Ascending aorta (tissue), 2 donors: Measurements from ENCODE around the gene MSH5. TPM values are rescaled to one million over a fixed set of nuclear protein-coding genes. Genes with fewer than 3 reads are reported as not detected.
A peak's percentile ranks its signal among the peaks of the same experiment; 100 is the strongest.

Experiments
- DNase-seq, 2 donors: peaks; one replicate each; pipeline ENCODE4 v3.0.0-alpha.2; 2019; ENCODE audit warnings: low spot score in 2 of 2
- H3K27ac ChIP-seq, 2 donors: fragments of 200-600 bp; sonication (generic); one replicate each; pipeline ENCODE4 v1.5.1; 2016 to 2017; ENCODE audit warnings: mild to moderate bottlenecking in 1 of 2
- H3K27me3 ChIP-seq: fragments of 200-600 bp; sonication (generic); one replicate; pipeline ENCODE4 v1.5.1; 2017
- H3K36me3 ChIP-seq, 2 donors: fragments of 200-600 bp; sonication (generic); one replicate each; pipeline ENCODE4 v1.5.1; 2016
- H3K4me1 ChIP-seq, 2 donors: fragments of 200-600 bp; sonication (generic); one replicate each; pipeline ENCODE4 v1.5.1; 2016 to 2017; ENCODE audit warnings: mild to moderate bottlenecking in 1 of 2
- H3K4me3 ChIP-seq, 2 donors: fragments of 200-600 bp; sonication (generic); one replicate each; pipeline ENCODE4 v1.5.1; 2016 to 2017; ENCODE audit warnings: mild to moderate bottlenecking in 1 of 2
- H3K9me3 ChIP-seq, 2 donors: fragments of 200-600 bp; sonication (generic); one replicate each; pipeline ENCODE4 v1.5.1; 2016
- CTCF ChIP-seq, 3 experiments: fragments of 200-600 bp in 2 of 3; fragments of 450-650 bp in 1 of 3; sonication (generic) in 2 of 3; IDR thresholded peaks; one replicate each; pipeline ENCODE4 v1.5.1; 2016 to 2019; ENCODE audit warnings: antibody characterized with exemption in 3 of 3, mild to moderate bottlenecking in 1 of 3, moderate library complexity in 1 of 3
- intact Hi-C: fragments of 100-400 bp; cut with DNase I; formaldehyde crosslinking; loops from one replicate; pipeline ENCODE4 v1.15.1; 2023
- total RNA-seq: library from RNA; depleted of rRNA; stranded (reverse); fragments of >200 nt; gene quantifications from one replicate; pipeline ENCODE4 v1.1.0, GENCODE V29; 2016

The MSH5 gene
- total RNA-seq, 1 donor from 2014 or later = 17.7 TPM

- DNase-seq = peak in 1 of 2 donors; percentile 75
- peaks cover 9% of the 10 kb centered on the region in 2 donors for H3K36me3 ChIP-seq
- H3K4me3 ChIP-seq = peak overlapping the region in 1 of 2 donors; percentile 18
- H3K4me1 ChIP-seq = peaks cover 20 to 35% of the 10 kb centered on the region in 2 donors
- no peaks in the 10 kb centered on the region for H3K9me3 ChIP-seq
- H3K27ac ChIP-seq = peak overlapping the region; percentile 59 to 94
- TF ChIP-seq CTCF (IDR thresholded peaks at IDR 0.05) = no peak
- no peaks in the 10 kb centered on the region for H3K27me3 ChIP-seq
- intact Hi-C loops = loop anchor here (2.0 to 10.0 kb wide), 2 partner anchors 35 to 417 kb away; partner anchors contain the start of genes ABHD16A, PPT2 and PRRT1
Observed at GRCh38 chr6:31737991-31738979, 1.5 kb upstream of the MSH5 start.

- no peak for DNase-seq
- no peak for TF ChIP-seq CTCF (IDR thresholded peaks at IDR 0.05)
Observed at GRCh38 chr6:31740397-31741223, 805 bp downstream of the MSH5 start.

GRCh38 chr6:31741815-31742214, 2.0 kb downstream of the MSH5 start:
- Histone ChIP-seq H3K4me3 (no peak overlapping the region), H3K27ac (no peak overlapping the region), H3K36me3 (no peaks in the 10 kb centered on the region), H3K27me3 (no peaks in the 10 kb centered on the region), H3K9me3 (no peaks in the 10 kb centered on the region), H3K4me1 (peaks cover 8 to 20% of the 10 kb centered on the region in 2 donors)
- no peak for TF ChIP-seq CTCF (IDR thresholded peaks at IDR 0.05)
- intact Hi-C loops = no loop called here
- DNase-seq = no peak

More at GRCh38 chr6:31740397-31741223, 805 bp downstream of the MSH5 start:
- H3K36me3 ChIP-seq = no peaks in the 10 kb centered on the region
- H3K27ac ChIP-seq = peak overlapping the region in 1 of 2 donors; percentile 19
- H3K4me1 ChIP-seq = peaks cover 9 to 23% of the 10 kb centered on the region in 2 donors
- H3K9me3 ChIP-seq = no peaks in the 10 kb centered on the region
- no peaks in the 10 kb centered on the region for H3K27me3 ChIP-seq
- intact Hi-C loops = no loop called here
- H3K4me3 ChIP-seq = peak overlapping the region; percentile 61 to 73

DNA sequence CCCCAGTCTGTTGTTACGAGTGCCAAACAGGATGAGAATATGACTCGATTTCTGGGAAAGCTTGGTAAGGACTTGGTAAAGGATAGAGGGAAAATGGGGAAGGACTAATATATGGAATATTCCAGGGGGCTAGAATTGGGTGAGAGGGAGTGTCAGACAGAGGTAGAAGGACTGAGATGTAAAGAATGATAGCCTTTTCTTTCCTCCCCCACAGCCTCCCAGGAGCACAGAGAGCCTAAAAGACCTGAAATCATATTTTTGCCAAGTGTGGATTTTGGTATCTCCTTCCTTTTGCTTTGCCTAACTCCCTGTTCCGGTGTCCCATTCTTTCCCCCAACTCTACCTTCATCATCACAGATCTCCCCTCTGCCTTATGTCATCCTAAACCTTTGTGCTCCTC, 3.1 kb downstream of the MSH5 start:
- H3K9me3 ChIP-seq = no peaks in the 10 kb centered on the region
- H3K36me3 ChIP-seq = no peaks in the 10 kb centered on the region
- no peak for DNase-seq
- no peak for TF ChIP-seq CTCF (IDR thresholded peaks at IDR 0.05)
- H3K4me1 ChIP-seq = peaks cover 5 to 15% of the 10 kb centered on the region in 2 donors
- H3K4me3 ChIP-seq = no peak overlapping the region
- no peak overlapping the region for H3K27ac ChIP-seq
- intact Hi-C loops = no loop called here
- no peaks in the 10 kb centered on the region for H3K27me3 ChIP-seq

DNA sequence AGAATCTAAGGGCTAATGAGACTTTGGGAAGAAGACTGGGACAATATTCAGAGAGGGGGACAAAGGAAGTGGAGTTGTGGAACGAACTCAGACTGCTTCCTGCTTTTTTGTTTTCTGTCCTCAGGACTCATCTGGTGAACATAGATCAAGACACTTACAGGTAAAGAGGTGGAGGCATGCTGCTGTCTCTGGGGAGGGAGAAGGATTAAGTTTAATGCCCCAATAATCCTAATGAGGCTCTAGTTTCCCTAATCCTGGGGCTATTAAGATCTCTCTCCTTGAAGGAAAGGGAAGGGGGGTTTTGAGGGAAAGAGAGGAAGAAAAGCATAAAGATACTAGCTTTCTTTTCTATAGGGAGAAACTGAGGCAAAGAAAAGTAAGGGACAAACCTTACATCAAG, 4.6 kb downstream of the MSH5 start:
- H3K4me1 ChIP-seq = peaks cover 5 to 7% of the 10 kb centered on the region in 2 donors
- DNase-seq = no peak
- H3K4me3 ChIP-seq = no peak overlapping the region
- no peak overlapping the region for H3K27ac ChIP-seq
- TF ChIP-seq CTCF (IDR thresholded peaks at IDR 0.05) = no peak
- H3K27me3 ChIP-seq = no peaks in the 10 kb centered on the region
- H3K36me3 ChIP-seq = no peaks in the 10 kb centered on the region
- intact Hi-C loops = no loop called here
- H3K9me3 ChIP-seq = no peaks in the 10 kb centered on the region
